Measurements from ENCODE around the gene KIRREL3. TPM values are rescaled to one million over a fixed set of nuclear protein-coding genes. Genes with fewer than 3 reads are reported as not detected.
"Not testable (repeated sequence)": the region's sequence is repeated elsewhere in the genome, so short reads cannot be mapped to it uniquely, and the experiment has no call there.

KIRREL3 gene
- total RNA-seq, 1 donor from 2014 or later = not detected

GRCh38 chr11:126385991-126386728 is 614.4 kb downstream of the KIRREL3 start:
- no peak for DNase-seq (ENCODE audit: low spot score)
- intact Hi-C loops (cut with micrococcal nuclease) = no loop called here
- no peak overlapping the region for H3K4me3 Mint-ChIP-seq (ENCODE audit: low read depth)
- no peaks in the 10 kb centered on the region for H3K4me1 Mint-ChIP-seq (ENCODE audit: low read depth)
- no peaks in the 10 kb centered on the region for H3K9me3 Mint-ChIP-seq
- no peak overlapping the region for H3K27ac Mint-ChIP-seq
- no peaks in the 10 kb centered on the region for H3K36me3 Mint-ChIP-seq (ENCODE audit: low read depth)
- H3K27me3 Mint-ChIP-seq (ENCODE audit: low read depth) = no peaks in the 10 kb centered on the region

- Mint-ChIP-seq H3K4me3 (ENCODE audit: low read depth) (no peak overlapping the region), H3K9me3 (no peaks in the 10 kb centered on the region), H3K27ac (no peak overlapping the region), H3K27me3 (ENCODE audit: low read depth) (no peaks in the 10 kb centered on the region), H3K4me1 (ENCODE audit: low read depth) (no peaks in the 10 kb centered on the region), H3K36me3 (ENCODE audit: low read depth) (no peaks in the 10 kb centered on the region)
- no peak for DNase-seq (ENCODE audit: low spot score)
- intact Hi-C loops (cut with micrococcal nuclease) = no loop called here
Observed at GRCh38 chr11:126384449-126385070, 616.0 kb downstream of the KIRREL3 start.

- Mint-ChIP-seq H3K27me3 (ENCODE audit: low read depth) (no peaks in the 10 kb centered on the region), H3K4me1 (ENCODE audit: low read depth) (no peaks in the 10 kb centered on the region), H3K27ac (no peak overlapping the region), H3K9me3 (no peaks in the 10 kb centered on the region), H3K36me3 (ENCODE audit: low read depth) (no peaks in the 10 kb centered on the region), H3K4me3 (ENCODE audit: low read depth) (no peak overlapping the region)
- DNase-seq (ENCODE audit: low spot score) = no peak
- intact Hi-C loops (cut with micrococcal nuclease) = no loop called here
Observed at GRCh38 chr11:126383339-126384335, 616.9 kb downstream of the KIRREL3 start.

- H3K27me3 Mint-ChIP-seq (ENCODE audit: low read depth); H3K27ac Mint-ChIP-seq; H3K4me3 Mint-ChIP-seq (ENCODE audit: low read depth); H3K36me3 Mint-ChIP-seq (ENCODE audit: low read depth); DNase-seq (ENCODE audit: low spot score); H3K4me1 Mint-ChIP-seq (ENCODE audit: low read depth); intact Hi-C loops (cut with micrococcal nuclease); H3K9me3 Mint-ChIP-seq: not testable (repeated sequence)
Observed at GRCh38 chr11:126382641-126383040, 617.9 kb downstream of the KIRREL3 start.

- H3K4me1 Mint-ChIP-seq (ENCODE audit: low read depth); DNase-seq (ENCODE audit: low spot score); H3K9me3 Mint-ChIP-seq; H3K27me3 Mint-ChIP-seq (ENCODE audit: low read depth); intact Hi-C loops (cut with micrococcal nuclease); H3K4me3 Mint-ChIP-seq (ENCODE audit: low read depth); H3K27ac Mint-ChIP-seq; H3K36me3 Mint-ChIP-seq (ENCODE audit: low read depth): not testable (repeated sequence)
Observed at GRCh38 chr11:126381960-126382359, 618.6 kb downstream of the KIRREL3 start.

GRCh38 chr11:126380909-126381308 is 619.7 kb downstream of the KIRREL3 start:
- Mint-ChIP-seq H3K4me3 (ENCODE audit: low read depth) (no peak overlapping the region), H3K9me3 (no peaks in the 10 kb centered on the region), H3K27ac (no peak overlapping the region), H3K27me3 (ENCODE audit: low read depth) (no peaks in the 10 kb centered on the region), H3K4me1 (ENCODE audit: low read depth) (no peaks in the 10 kb centered on the region), H3K36me3 (ENCODE audit: low read depth) (no peaks in the 10 kb centered on the region)
- DNase-seq (ENCODE audit: low spot score) = no peak
- intact Hi-C loops (cut with micrococcal nuclease) = no loop called here

GRCh38 chr11:126378763-126379162 is 621.8 kb downstream of the KIRREL3 start:
- Mint-ChIP-seq H3K36me3 (ENCODE audit: low read depth) (no peaks in the 10 kb centered on the region), H3K27ac (no peak overlapping the region), H3K4me3 (ENCODE audit: low read depth) (no peak overlapping the region), H3K27me3 (ENCODE audit: low read depth) (no peaks in the 10 kb centered on the region), H3K4me1 (ENCODE audit: low read depth) (no peaks in the 10 kb centered on the region), H3K9me3 (no peaks in the 10 kb centered on the region)
- no peak for DNase-seq (ENCODE audit: low spot score)
- intact Hi-C loops (cut with micrococcal nuclease) = no loop called here

GRCh38 chr11:126375726-126376125 is 624.8 kb downstream of the KIRREL3 start:
- intact Hi-C loops (cut with micrococcal nuclease) = no loop called here
- H3K27me3 Mint-ChIP-seq (ENCODE audit: low read depth) = no peaks in the 10 kb centered on the region
- no peaks in the 10 kb centered on the region for H3K36me3 Mint-ChIP-seq (ENCODE audit: low read depth)

GRCh38 chr11:126374562-126375300 is 625.8 kb downstream of the KIRREL3 start:
- H3K36me3 Mint-ChIP-seq (ENCODE audit: low read depth); H3K4me3 Mint-ChIP-seq (ENCODE audit: low read depth); H3K9me3 Mint-ChIP-seq; H3K27me3 Mint-ChIP-seq (ENCODE audit: low read depth); H3K27ac Mint-ChIP-seq; H3K4me1 Mint-ChIP-seq (ENCODE audit: low read depth); intact Hi-C loops (cut with micrococcal nuclease); DNase-seq (ENCODE audit: low spot score): not testable (repeated sequence)

More at GRCh38 chr11:126375726-126376125, 624.8 kb downstream of the KIRREL3 start:
- no peaks in the 10 kb centered on the region for H3K9me3 Mint-ChIP-seq
- H3K4me1 Mint-ChIP-seq (ENCODE audit: low read depth) = no peaks in the 10 kb centered on the region
- no peak overlapping the region for H3K27ac Mint-ChIP-seq
- DNase-seq (ENCODE audit: low spot score) = no peak
- H3K4me3 Mint-ChIP-seq (ENCODE audit: low read depth) = no peak overlapping the region

- H3K9me3 Mint-ChIP-seq; H3K27me3 Mint-ChIP-seq (ENCODE audit: low read depth); H3K4me1 Mint-ChIP-seq (ENCODE audit: low read depth); intact Hi-C loops (cut with micrococcal nuclease); H3K27ac Mint-ChIP-seq; H3K4me3 Mint-ChIP-seq (ENCODE audit: low read depth); DNase-seq (ENCODE audit: low spot score); H3K36me3 Mint-ChIP-seq (ENCODE audit: low read depth): not testable (repeated sequence)
Observed at GRCh38 chr11:126373389-126374066, 627.0 kb downstream of the KIRREL3 start.
